Peyer's patch (tissue), 4 donors: Measurements from ENCODE around the gene GPR61. TPM values are rescaled to one million over a fixed set of nuclear protein-coding genes. Genes with fewer than 3 reads are reported as not detected.

Experiments used
- DNase-seq, 3 donors: peaks; one replicate each; pipeline ENCODE4 v3.0.0-alpha.2; 2017 to 2019
- H3K27ac ChIP-seq, 4 donors: fragments of 200-600 bp; sonication (generic); one replicate each; pipeline ENCODE4 v1.5.1; 2016 to 2019
- H3K27me3 ChIP-seq, 2 donors: fragments of 200-600 bp; sonication (generic); one replicate each; pipeline ENCODE4 v1.5.1; 2019
- H3K36me3 ChIP-seq, 3 donors: fragments of 200-600 bp; sonication (generic); one replicate each; pipeline ENCODE4 v1.5.1; 2016 to 2019
- H3K4me1 ChIP-seq, 4 donors: fragments of 200-600 bp; sonication (generic); one replicate each; pipeline ENCODE4 v1.5.1; 2016 to 2019
- H3K4me3 ChIP-seq, 4 donors: fragments of 200-600 bp; sonication (generic); 1 replicate in 3 of 4; 2 replicates in 1 of 4; pipeline ENCODE4 v1.5.1; 2016 to 2019; ENCODE audit warnings: mild to moderate bottlenecking in 1 of 4
- H3K9me3 ChIP-seq, 4 donors: fragments of 200-600 bp; sonication (generic); one replicate each; pipeline ENCODE4 v1.5.1; 2016 to 2019; ENCODE audit warnings: mild to moderate bottlenecking in 1 of 4
- CTCF ChIP-seq, 6 experiments: fragments of 450-650 bp in 4 of 6; fragments of 200-600 bp in 2 of 6; sonication (generic) in 1 of 6; IDR thresholded peaks; one replicate each; pipeline ENCODE4 v1.5.1; 2017 to 2019; ENCODE audit warnings: antibody characterized with exemption in 6 of 6, mild to moderate bottlenecking in 3 of 6, moderate library complexity in 1 of 6
- POLR2A ChIP-seq, 2 donors: fragments of 450-650 bp; IDR thresholded peaks; one replicate each; pipeline ENCODE4 v1.5.1; 2017; ENCODE audit warnings: antibody characterized with exemption in 2 of 2, mild to moderate bottlenecking in 2 of 2, moderate library complexity in 2 of 2
- total RNA-seq, 4 donors: library from RNA; depleted of rRNA; stranded (reverse); fragments of >200 nt; gene quantifications; one replicate each; pipeline ENCODE4 v1.1.0, GENCODE V29; 2016

Gene GPR61
- total RNA-seq, 4 donors from 2014 or later, result 0.40 TPM; not detected in 3

- no peak overlapping the region for H3K4me3 ChIP-seq
These were observed 1.4 kb downstream of the GPR61 start for GRCh38 chr1:109541102-109541501.

GRCh38 chr1:109542657-109543056 is 3.0 kb downstream of the GPR61 start:
- Histone ChIP-seq H3K36me3 (no peaks in the 10 kb centered on the region), H3K27me3 (no peaks in the 10 kb centered on the region), H3K4me1 (peaks cover 0 to 16% (median 4%) of the 10 kb centered on the region in 4 donors), H3K27ac (no peak overlapping the region), H3K9me3 (no peaks in the 10 kb centered on the region), H3K4me3 (no peak overlapping the region)
- TF ChIP-seq CTCF (IDR thresholded peaks at IDR 0.05) (no peak), POLR2A (IDR thresholded peaks at IDR 0.05) (no peak)
- DNase-seq, result no peak

More at GRCh38 chr1:109541102-109541501, 1.4 kb downstream of the GPR61 start:
- no peaks in the 10 kb centered on the region for H3K27me3 ChIP-seq
- no peaks in the 10 kb centered on the region for H3K36me3 ChIP-seq
- no peak for DNase-seq
- no peak for TF ChIP-seq POLR2A (IDR thresholded peaks at IDR 0.05)
- no peak for TF ChIP-seq CTCF (IDR thresholded peaks at IDR 0.05)
- H3K27ac ChIP-seq, result no peak overlapping the region
- peaks cover 0 to 5% (median 0%) of the 10 kb centered on the region in 4 donors for H3K4me1 ChIP-seq
- no peaks in the 10 kb centered on the region for H3K9me3 ChIP-seq

- no peaks in the 10 kb centered on the region for H3K36me3 ChIP-seq
These were observed 3.8 kb downstream of the GPR61 start for GRCh38 chr1:109543283-109543987.

GRCh38 chr1:109543988-109544735 is 4.5 kb downstream of the GPR61 start:
- TF ChIP-seq POLR2A (IDR thresholded peaks at IDR 0.05) (no peak), CTCF (IDR thresholded peaks at IDR 0.05) (no peak)
- Histone ChIP-seq H3K4me3 (no peak overlapping the region), H3K36me3 (no peaks in the 10 kb centered on the region), H3K4me1 (peaks cover 0 to 16% (median 4%) of the 10 kb centered on the region in 4 donors), H3K27me3 (no peaks in the 10 kb centered on the region), H3K9me3 (no peaks in the 10 kb centered on the region), H3K27ac (no peak overlapping the region)
- DNase-seq, result no peak

More at GRCh38 chr1:109543283-109543987, 3.8 kb downstream of the GPR61 start:
- Histone ChIP-seq H3K27ac (no peak overlapping the region), H3K9me3 (no peaks in the 10 kb centered on the region), H3K4me1 (peaks cover 0 to 16% (median 4%) of the 10 kb centered on the region in 4 donors), H3K4me3 (no peak overlapping the region), H3K27me3 (no peaks in the 10 kb centered on the region)
- DNase-seq, result no peak
- TF ChIP-seq POLR2A (IDR thresholded peaks at IDR 0.05), result no peak
- TF ChIP-seq CTCF (IDR thresholded peaks at IDR 0.05), result no peak

- H3K27me3 ChIP-seq, result no peaks in the 10 kb centered on the region
- H3K4me1 ChIP-seq, result peaks cover 0 to 37% (median 4%) of the 10 kb centered on the region in 4 donors
- TF ChIP-seq CTCF (IDR thresholded peaks at IDR 0.05), result peak; percentile 71 to 98 (median 90)
- TF ChIP-seq POLR2A (IDR thresholded peaks at IDR 0.05), result no peak
- H3K36me3 ChIP-seq, result no peaks in the 10 kb centered on the region
- no peaks in the 10 kb centered on the region for H3K9me3 ChIP-seq
- peak overlapping the region in 3 of 4 donors; percentile 67 to 80 (median 72) for H3K4me3 ChIP-seq
- DNase-seq, result peak; percentile 87 to 96 (median 95)
- peak overlapping the region; percentile 91 to 95 (median 94) for H3K27ac ChIP-seq
These were observed 6.8 kb downstream of the GPR61 start for GRCh38 chr1:109546311-109547109.
